Lower leg skin (tissue), 4 donors: ENCODE measurements around the gene ZNF48. TPM values are rescaled to one million over a fixed set of nuclear protein-coding genes. Genes with fewer than 3 reads are reported as not detected.
A peak's percentile ranks its signal among the peaks of the same experiment; 100 is the strongest.

Source experiments
- DNase-seq, 2 donors: peaks; one replicate each; pipeline ENCODE4 v3.0.0-alpha.2; 2019; ENCODE audit warnings: low spot score in 2 of 2
- H3K4me3 ChIP-seq: fragments of 200-600 bp; sonication (generic); 2 replicates; pipeline ENCODE4 v1.5.1; 2017; ENCODE audit warnings: mild to moderate bottlenecking, low read depth; ENCODE audit not compliant: poor library complexity, severe bottlenecking
- CTCF ChIP-seq, 3 donors: fragments of 450-650 bp; IDR thresholded peaks; one replicate each; pipeline ENCODE4 v1.5.1; 2016; ENCODE audit warnings: antibody characterized with exemption in 3 of 3, mild to moderate bottlenecking in 3 of 3, moderate library complexity in 2 of 3
- POLR2A ChIP-seq, 2 donors: fragments of 450-650 bp; IDR thresholded peaks; one replicate each; pipeline ENCODE4 v1.6.1; 2016 to 2017; ENCODE audit warnings: antibody characterized with exemption in 2 of 2, mild to moderate bottlenecking in 1 of 2, moderate library complexity in 1 of 2
- WGBS, 2 donors: methylation state at CpG; one replicate each; pipeline ENCODE4 v1.1.5; 2018; 5-methylcytosine and 5-hydroxymethylcytosine counted together
- intact Hi-C: fragments of 100-400 bp; cut with DNase I; formaldehyde crosslinking; loops from one replicate; pipeline ENCODE4 v1.15.0; 2023; ENCODE audit warnings: low total_unique reads
- total RNA-seq, 4 donors: library from RNA; depleted of rRNA; stranded (reverse); fragments of >200 nt; gene quantifications; one replicate each; pipeline ENCODE4 v1.1.0, GENCODE V29; 2016

ZNF48 gene
- total RNA-seq, 4 donors from 2014 or later = 8.3 to 15.6 (median 10.5) TPM

GRCh38 chr16:30438835-30439234, 43.6 kb downstream of the ZNF48 start:
- WGBS, 2 donors = 88% methylated on average over 5 of the region's 5 CpGs
- no peak for TF ChIP-seq CTCF (IDR thresholded peaks at IDR 0.05)
- TF ChIP-seq POLR2A (IDR thresholded peaks at IDR 0.05) = no peak
- no peak for DNase-seq
- H3K4me3 ChIP-seq = no peak overlapping the region
- intact Hi-C loops = no loop called here

- intact Hi-C loops = no loop called here
- TF ChIP-seq POLR2A (IDR thresholded peaks at IDR 0.05) = no peak
- TF ChIP-seq CTCF (IDR thresholded peaks at IDR 0.05) = no peak
- WGBS, 2 donors = 83 to 85% methylated on average over 6 of the region's 6 CpGs
These were observed 44.6 kb downstream of the ZNF48 start for GRCh38 chr16:30439720-30440348.

GRCh38 chr16:30443631-30444030, 48.4 kb downstream of the ZNF48 start:
- H3K4me3 ChIP-seq = no peak overlapping the region
- WGBS, 2 donors = 89 to 91% methylated on average over 2 of the region's 2 CpGs
- no peak for DNase-seq
- intact Hi-C loops = no loop called here
- TF ChIP-seq CTCF (IDR thresholded peaks at IDR 0.05) (no peak), POLR2A (IDR thresholded peaks at IDR 0.05) (no peak)

More at GRCh38 chr16:30439720-30440348, 44.6 kb downstream of the ZNF48 start:
- H3K4me3 ChIP-seq = no peak overlapping the region
- DNase-seq = no peak

GRCh38 chr16:30444231-30445148, 49.3 kb downstream of the ZNF48 start:
- intact Hi-C loops = no loop called here
- DNase-seq = no peak
- TF ChIP-seq CTCF (IDR thresholded peaks at IDR 0.05) (no peak), POLR2A (IDR thresholded peaks at IDR 0.05) (no peak)
- H3K4me3 ChIP-seq = peak overlapping the region; percentile 93
- WGBS, 2 donors = 92 to 94% methylated on average over 29 of the region's 29 CpGs

- DNase-seq = no peak
- H3K4me3 ChIP-seq = peak overlapping the region; percentile 93
- TF ChIP-seq CTCF (IDR thresholded peaks at IDR 0.05) (no peak), POLR2A (IDR thresholded peaks at IDR 0.05) (no peak)
- intact Hi-C loops = no loop called here
- WGBS, 2 donors = 33 to 35% methylated on average over 11 of the region's 11 CpGs
These were observed 49.9 kb downstream of the ZNF48 start for GRCh38 chr16:30445149-30445407.
